ENCODE results near the gene CAPN14.

The CAPN14 gene

GRCh38 chr2:31243053-31243452 lies 25.7 kb upstream of the CAPN14 start:
- no peak for DNase-seq (ENCODE audit: low read depth)

- no peak for DNase-seq (ENCODE audit: low read depth)
Observed at GRCh38 chr2:31241625-31242270, 24.4 kb upstream of the CAPN14 start.

GRCh38 chr2:31240381-31241365 lies 23.4 kb upstream of the CAPN14 start:
- DNase-seq (ENCODE audit: low read depth), result no peak

- no peak for DNase-seq (ENCODE audit: low read depth)
Observed at GRCh38 chr2:31239593-31240177, 22.4 kb upstream of the CAPN14 start.

GRCh38 chr2:31238906-31239592 lies 21.7 kb upstream of the CAPN14 start:
- DNase-seq (ENCODE audit: low read depth), result no peak

GRCh38 chr2:31238126-31238905 lies 21.0 kb upstream of the CAPN14 start:
- no peak for DNase-seq (ENCODE audit: low read depth)

- no peak for DNase-seq (ENCODE audit: low read depth)
Observed at GRCh38 chr2:31237348-31238017, 20.2 kb upstream of the CAPN14 start.

- no peak for DNase-seq (ENCODE audit: low read depth)
Observed at GRCh38 chr2:31236433-31237205, 19.3 kb upstream of the CAPN14 start.

GRCh38 chr2:31235504-31235902 lies 18.2 kb upstream of the CAPN14 start:
- no peak for DNase-seq (ENCODE audit: low read depth)

GRCh38 chr2:31234683-31235503 lies 17.6 kb upstream of the CAPN14 start:
- DNase-seq (ENCODE audit: low read depth), result no peak

GRCh38 chr2:31233741-31234682 lies 16.7 kb upstream of the CAPN14 start, which contains the start of gene EHD3:
TSS of gene EHD3 (plus strand) at chr2:31234152. CDS start at chr2:31234622, 470 bp downstream.
- DNase-seq (ENCODE audit: low read depth), result peak; percentile 52

GRCh38 chr2:31233231-31233630 lies 15.9 kb upstream of the CAPN14 start:
- DNase-seq (ENCODE audit: low read depth), result no peak

GRCh38 chr2:31232586-31232985 lies 15.3 kb upstream of the CAPN14 start:
- no peak for DNase-seq (ENCODE audit: low read depth)

- DNase-seq (ENCODE audit: low read depth), result no peak
Observed at GRCh38 chr2:31231571-31232302, 14.4 kb upstream of the CAPN14 start.

- no peak for DNase-seq (ENCODE audit: low read depth)
Observed at GRCh38 chr2:31230751-31231150, 13.4 kb upstream of the CAPN14 start.

- no peak for DNase-seq (ENCODE audit: low read depth)
Observed at GRCh38 chr2:31228717-31229116, 11.4 kb upstream of the CAPN14 start.

GRCh38 chr2:31227711-31228125 lies 10.4 kb upstream of the CAPN14 start:
- DNase-seq (ENCODE audit: low read depth), result no peak

Measured in stimulated activated CD8-positive, alpha-beta memory T cell treated with anti-CD3 and anti-CD28 coated beads, Interleukin-12 subunit alpha, Interleukin-12 subunit beta, amount 100 ng/mL, for 1 hour (primary cell).